Kidney capillary endothelial cell (primary cell): ENCODE measurements around the gene NEK3.
"Not testable (repeated sequence)": the region's sequence is repeated elsewhere in the genome, so short reads cannot be mapped to it uniquely, and the experiment has no call there.

Experiments used
- DNase-seq: peaks from one replicate; pipeline ENCODE4 v3.0.0-alpha.2; 2018; ENCODE audit warnings: low spot score

NEK3 gene

GRCh38 chr13:52159159-52159982 lies at the start of gene NEK3:
TSS of gene NEK3 (minus strand) at chr13:52159597. CDS start at chr13:52156191, 3,406 bp downstream.
- DNase-seq: peak; percentile 63

GRCh38 chr13:52208384-52208783 lies 49.0 kb upstream of the NEK3 start:
- not testable (repeated sequence) for DNase-seq

GRCh38 chr13:52207896-52208295 lies 48.5 kb upstream of the NEK3 start:
- not testable (repeated sequence) for DNase-seq

- not testable (repeated sequence) for DNase-seq
Measured at GRCh38 chr13:52207337-52207736, 47.9 kb upstream of the NEK3 start.

- DNase-seq: not testable (repeated sequence)
Measured at GRCh38 chr13:52204546-52204945, 45.1 kb upstream of the NEK3 start.

GRCh38 chr13:52203864-52204263 lies 44.5 kb upstream of the NEK3 start:
- DNase-seq: not testable (repeated sequence)

GRCh38 chr13:52202506-52202905 lies 43.1 kb upstream of the NEK3 start:
- not testable (repeated sequence) for DNase-seq

GRCh38 chr13:52201439-52202193 lies 42.2 kb upstream of the NEK3 start:
- peak; percentile 34 for DNase-seq

GRCh38 chr13:52195401-52195837 lies 36.0 kb upstream of the NEK3 start:
- DNase-seq: peak; percentile 60

- peak; percentile 79 for DNase-seq
Measured at GRCh38 chr13:52194184-52194868, 34.9 kb upstream of the NEK3 start.

GRCh38 chr13:52193587-52194183 lies 34.3 kb upstream of the NEK3 start:
- DNase-seq: peak; percentile 15

- not testable (repeated sequence) for DNase-seq
Measured at GRCh38 chr13:52187424-52188187, 28.2 kb upstream of the NEK3 start.

GRCh38 chr13:52187029-52187423 lies 27.6 kb upstream of the NEK3 start:
- DNase-seq: no peak

GRCh38 chr13:52181316-52181954 lies 22.0 kb upstream of the NEK3 start:
- peak; percentile 66 for DNase-seq

GRCh38 chr13:52179925-52180324 lies 20.5 kb upstream of the NEK3 start:
- DNase-seq: no peak

- DNase-seq: no peak
Measured at GRCh38 chr13:52177276-52177675, 17.9 kb upstream of the NEK3 start.

- DNase-seq: not testable (repeated sequence)
Measured at GRCh38 chr13:52173970-52174369, 14.6 kb upstream of the NEK3 start.

- no peak for DNase-seq
Measured at GRCh38 chr13:52173373-52173772, 14.0 kb upstream of the NEK3 start.

GRCh38 chr13:52171686-52172085 lies 12.3 kb upstream of the NEK3 start:
- DNase-seq: not testable (repeated sequence)

GRCh38 chr13:52170828-52171391 lies 11.5 kb upstream of the NEK3 start:
- DNase-seq: not testable (repeated sequence)
